K562 (cell line): ENCODE measurements around the gene LGALS9B.
"Not testable (repeated sequence)": the region's sequence is repeated elsewhere in the genome, so short reads cannot be mapped to it uniquely, and the experiment has no call there.

Experiments
- ELF4 ChIP-seq: fragments of 450-650 bp; formaldehyde crosslinking; IDR thresholded peaks from 2 replicates; pipeline ENCODE4 v1.4.0; 2022; ENCODE audit warnings: missing genetic modification characterization
- ZFP36 ChIP-seq: fragments of 150-350 bp; IDR thresholded peaks from 2 replicates; pipeline ENCODE4 v1.6.1; 2018; ENCODE audit warnings: low read length, low read depth; ENCODE audit not compliant: partially characterized antibody
- TF ChIP-seq, protein P1 (sequence below): sonication (generic); formaldehyde crosslinking; IDR thresholded peaks from 2 replicates; pipeline ENCODE4 v1.8.0; 2023; ENCODE audit warnings: mild to moderate bottlenecking, missing genetic modification reagents
- TF ChIP-seq, protein P2 (sequence below), 3 experiments: IDR thresholded peaks in 2 of 3; conservative IDR thresholded peaks in 1 of 3; 2 replicates each; pipeline ENCODE4 v1.5.1; 2011 to 2012; ENCODE audit warnings: low read length in 3 of 3, mild to moderate bottlenecking in 3 of 3, control low read depth in 2 of 3, improper control_type of control experiment in 1 of 3, inconsistent platforms in 1 of 3, low read depth in 1 of 3, mixed read lengths in 1 of 3, moderate library complexity in 1 of 3; ENCODE audit not compliant: insufficient read depth in 2 of 3

DNA sequence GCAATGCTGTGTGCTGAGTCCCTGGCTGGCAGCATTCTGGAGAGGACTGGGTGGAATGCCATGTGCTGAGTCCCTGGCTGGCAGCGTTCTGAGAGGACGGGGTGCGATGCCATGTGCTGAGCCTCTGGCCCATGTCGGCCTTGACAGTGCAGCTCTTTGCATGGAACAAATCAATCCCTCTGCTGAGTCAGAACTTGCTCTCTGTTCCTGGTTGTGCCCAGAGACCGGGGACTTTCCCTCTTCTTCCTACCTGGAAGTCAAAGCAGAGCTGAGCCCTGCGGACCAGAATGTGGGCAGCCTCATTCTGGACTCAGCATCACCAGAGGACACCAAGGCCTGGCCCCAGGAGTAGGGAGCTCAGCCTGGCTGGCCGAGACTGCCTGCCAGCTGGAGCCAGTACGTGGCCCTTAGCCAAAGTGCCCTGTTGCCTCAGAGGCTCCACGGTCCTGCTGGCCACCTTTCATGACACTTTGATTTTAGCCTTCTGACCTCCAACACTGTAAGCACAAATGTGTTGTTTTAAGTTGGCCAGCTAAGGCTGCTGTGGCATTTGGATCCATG lies 2.4 kb downstream of the LGALS9B start:
- not testable (repeated sequence) for TF ChIP-seq ELF4 (CRISPR knock-in tag); ZFP36
- TF ChIP-seq, protein P1, sequence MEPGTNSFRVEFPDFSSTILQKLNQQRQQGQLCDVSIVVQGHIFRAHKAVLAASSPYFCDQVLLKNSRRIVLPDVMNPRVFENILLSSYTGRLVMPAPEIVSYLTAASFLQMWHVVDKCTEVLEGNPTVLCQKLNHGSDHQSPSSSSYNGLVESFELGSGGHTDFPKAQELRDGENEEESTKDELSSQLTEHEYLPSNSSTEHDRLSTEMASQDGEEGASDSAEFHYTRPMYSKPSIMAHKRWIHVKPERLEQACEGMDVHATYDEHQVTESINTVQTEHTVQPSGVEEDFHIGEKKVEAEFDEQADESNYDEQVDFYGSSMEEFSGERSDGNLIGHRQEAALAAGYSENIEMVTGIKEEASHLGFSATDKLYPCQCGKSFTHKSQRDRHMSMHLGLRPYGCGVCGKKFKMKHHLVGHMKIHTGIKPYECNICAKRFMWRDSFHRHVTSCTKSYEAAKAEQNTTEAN (CRISPR knock-in tag) = not testable (repeated sequence)
- TF ChIP-seq, protein P2, sequence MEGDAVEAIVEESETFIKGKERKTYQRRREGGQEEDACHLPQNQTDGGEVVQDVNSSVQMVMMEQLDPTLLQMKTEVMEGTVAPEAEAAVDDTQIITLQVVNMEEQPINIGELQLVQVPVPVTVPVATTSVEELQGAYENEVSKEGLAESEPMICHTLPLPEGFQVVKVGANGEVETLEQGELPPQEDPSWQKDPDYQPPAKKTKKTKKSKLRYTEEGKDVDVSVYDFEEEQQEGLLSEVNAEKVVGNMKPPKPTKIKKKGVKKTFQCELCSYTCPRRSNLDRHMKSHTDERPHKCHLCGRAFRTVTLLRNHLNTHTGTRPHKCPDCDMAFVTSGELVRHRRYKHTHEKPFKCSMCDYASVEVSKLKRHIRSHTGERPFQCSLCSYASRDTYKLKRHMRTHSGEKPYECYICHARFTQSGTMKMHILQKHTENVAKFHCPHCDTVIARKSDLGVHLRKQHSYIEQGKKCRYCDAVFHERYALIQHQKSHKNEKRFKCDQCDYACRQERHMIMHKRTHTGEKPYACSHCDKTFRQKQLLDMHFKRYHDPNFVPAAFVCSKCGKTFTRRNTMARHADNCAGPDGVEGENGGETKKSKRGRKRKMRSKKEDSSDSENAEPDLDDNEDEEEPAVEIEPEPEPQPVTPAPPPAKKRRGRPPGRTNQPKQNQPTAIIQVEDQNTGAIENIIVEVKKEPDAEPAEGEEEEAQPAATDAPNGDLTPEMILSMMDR (IDR thresholded peaks at IDR 0.05 in 2 of 3, conservative IDR thresholded peaks at IDR 0.05 in 1 of 3; ENCODE audit: insufficient read depth in 2 of 3, low read depth in 1 of 3, low read length in 3 of 3) = not testable (repeated sequence)
